Right cardiac atrium (tissue), 5 donors: ENCODE results near the gene TOGARAM2. TPM values are rescaled to one million over a fixed set of nuclear protein-coding genes. Genes with fewer than 3 reads are reported as not detected.
A peak's percentile ranks its signal among the peaks of the same experiment; 100 is the strongest.

Experiments
- ATAC-seq, 2 donors: fragments of 200-7000 bp; cut with Tn5 transposase; one replicate each; pipeline versions ENCODE4 v1.8.0 to v1.9.1; 2020; ENCODE audit warnings: moderate library complexity in 2 of 2, mild to moderate bottlenecking in 1 of 2
- DNase-seq, 3 donors: peaks; one replicate each; pipeline ENCODE4 v3.0.0-alpha.2; 2020
- H3K27ac ChIP-seq: one replicate; pipeline ENCODE4 v1.5.1; 2013; ENCODE audit warnings: mild to moderate bottlenecking, low read length, control low read depth, moderate library complexity
- H3K27me3 ChIP-seq: one replicate; pipeline ENCODE4 v1.6.1; 2013; ENCODE audit not compliant: control insufficient read depth, insufficient read depth
- H3K4me1 ChIP-seq: one replicate; pipeline ENCODE4 v1.6.1; 2013; ENCODE audit warnings: low read length; ENCODE audit not compliant: control insufficient read depth, insufficient read depth
- H3K4me3 ChIP-seq: one replicate; pipeline ENCODE4 v1.5.1; 2013; ENCODE audit warnings: low read length, control low read depth
- H3K9me3 ChIP-seq: one replicate; pipeline ENCODE4 v1.6.1; 2013; ENCODE audit warnings: low read length; ENCODE audit not compliant: control insufficient read depth
- WGBS: extraction: QIAGEN DNeasy Blood & Tissue Kit; methylation state at CpG from one replicate; pipeline ENCODE4 v1.1.7; 2013; 5-methylcytosine and 5-hydroxymethylcytosine counted together
- intact Hi-C, 4 donors: fragments of 100-400 bp; cut with DNase I; formaldehyde crosslinking; loops; one replicate each; pipeline versions ENCODE4 v1.11.0 to v1.14.0; 2022 to 2023
- polyA plus RNA-seq: library from polyadenylated mRNA; stranded (reverse); fragments of 200-250 nt; gene quantifications from one replicate; pipeline ENCODE4 v1.2.3, GENCODE V29; 2013
- total RNA-seq, 4 donors: library from RNA; stranded (reverse); fragmentation: NEBNext Ultra II Directional; extraction: Animal tissue kit (Norgen Biotek cat#: 25700); gene quantifications; one replicate each; pipeline ENCODE4 v1.2.1, GENCODE V29; 2021
- donor health status: healthy with polysubstance abuse.
- donor health status: DM: no; HTN: yes; CAD: no.
- donor health status: DM: no; HTN: no; CAD: no.
- donor health status: DM: no; HTN: yes; CAD: no; lungs with severe emphysema.
- donor health status: DM: yes; HTN: yes; CAD: no.

The TOGARAM2 gene
- total and polyA plus RNA-seq, 5 donors: 13.6 to 29.5 (median 24.0) TPM

- peaks cover 17% of the 10 kb centered on the region for H3K4me1 ChIP-seq
- peak; percentile 85 to 92 (median 87) for DNase-seq
- intact Hi-C loops: loop anchor here in 2 of 4 donors (5.0 to 10.0 kb wide), 2 partner anchors 44 to 103 kb away; partner anchors contain the start of gene CLIP4 (in 2 of the 2)
Observed at GRCh38 chr2:29011418-29012060, 30.4 kb downstream of the TOGARAM2 start.

GRCh38 chr2:29012211-29012681 is 31.1 kb downstream of the TOGARAM2 start:
- WGBS: 15% methylated on average over 9 of the region's 9 CpGs
- Histone ChIP-seq H3K4me3 (no peak overlapping the region), H3K27me3 (no peaks in the 10 kb centered on the region), H3K27ac (peak overlapping the region; percentile 93), H3K4me1 (peaks cover 19% of the 10 kb centered on the region), H3K9me3 (no peaks in the 10 kb centered on the region)
- ATAC-seq (peak; percentile 50 to 55), DNase-seq (peak; percentile 82 to 92 (median 88))
- intact Hi-C loops: loop anchor here in 2 of 4 donors (5.0 to 10.0 kb wide), 2 partner anchors 45 to 103 kb away; partner anchors contain the start of gene CLIP4 (in 2 of the 2)

More at GRCh38 chr2:29011418-29012060, 30.4 kb downstream of the TOGARAM2 start:
- H3K4me3 ChIP-seq: no peak overlapping the region
- H3K27me3 ChIP-seq: no peaks in the 10 kb centered on the region
- ATAC-seq: peak; percentile 54 to 59
- H3K9me3 ChIP-seq: no peaks in the 10 kb centered on the region
- H3K27ac ChIP-seq: peak overlapping the region; percentile 93
- 14% methylated on average over 19 of the region's 19 CpGs for WGBS

GRCh38 chr2:29013057-29013780 is 32.1 kb downstream of the TOGARAM2 start:
- Histone ChIP-seq H3K27ac (peak overlapping the region; percentile 97), H3K4me3 (no peak overlapping the region), H3K27me3 (no peaks in the 10 kb centered on the region), H3K9me3 (no peaks in the 10 kb centered on the region), H3K4me1 (peaks cover 23% of the 10 kb centered on the region)
- DNase-seq (peak in 1 of 3 donors; percentile 35), ATAC-seq (no peak)
- intact Hi-C loops: loop anchor here in 2 of 4 donors (5.0 to 10.0 kb wide), 2 partner anchors 46 to 102 kb away; partner anchors contain the start of gene CLIP4 (in 2 of the 2)
- WGBS: 74% methylated on average over 11 of the region's 11 CpGs

GRCh38 chr2:29014331-29014730 is 33.2 kb downstream of the TOGARAM2 start:
- Histone ChIP-seq H3K27me3 (no peaks in the 10 kb centered on the region), H3K4me1 (peaks cover 23% of the 10 kb centered on the region), H3K9me3 (no peaks in the 10 kb centered on the region), H3K27ac (peak overlapping the region; percentile 97), H3K4me3 (peak overlapping the region; percentile 27)
- DNase-seq: peak in 1 of 3 donors; percentile 51
- intact Hi-C loops: loop anchor here in 2 of 4 donors (5.0 to 10.0 kb wide), 2 partner anchors 47 to 100 kb away; partner anchors contain the start of gene CLIP4 (in 2 of the 2)
- ATAC-seq: no peak
- 55% methylated on average over 8 of the region's 8 CpGs for WGBS

GRCh38 chr2:29014811-29015421 is 33.8 kb downstream of the TOGARAM2 start:
- 43% methylated on average over 13 of the region's 13 CpGs for WGBS
- Histone ChIP-seq H3K4me1 (peaks cover 23% of the 10 kb centered on the region), H3K9me3 (no peaks in the 10 kb centered on the region), H3K27me3 (no peaks in the 10 kb centered on the region), H3K4me3 (peak overlapping the region; percentile 27), H3K27ac (peak overlapping the region; percentile 97)
- DNase-seq: peak; percentile 63 to 87 (median 82)
- intact Hi-C loops: loop anchor here in 2 of 4 donors (5.0 to 10.0 kb wide), 2 partner anchors 48 to 100 kb away; partner anchors contain the start of gene CLIP4 (in 2 of the 2)
- peak; percentile 41 to 52 for ATAC-seq

- ATAC-seq: peak; percentile 60 to 61
- Histone ChIP-seq H3K4me1 (peaks cover 22% of the 10 kb centered on the region), H3K27me3 (no peaks in the 10 kb centered on the region), H3K4me3 (peak overlapping the region; percentile 1), H3K27ac (peak overlapping the region; percentile 97), H3K9me3 (no peaks in the 10 kb centered on the region)
- intact Hi-C loops: loop anchor here in 2 of 4 donors (10.0 kb wide), 1 partner anchor 99 kb away; the partner anchor contains the start of gene CLIP4 (in 2 of the 2)
- 56% methylated on average over 17 of the region's 17 CpGs for WGBS
- DNase-seq: peak; percentile 62 to 85 (median 82)
Observed at GRCh38 chr2:29015701-29016470, 34.8 kb downstream of the TOGARAM2 start.

- H3K4me1 ChIP-seq: peaks cover 16% of the 10 kb centered on the region
- no peak overlapping the region for H3K4me3 ChIP-seq
- H3K27ac ChIP-seq: peak overlapping the region; percentile 97
- no peaks in the 10 kb centered on the region for H3K9me3 ChIP-seq
- no peaks in the 10 kb centered on the region for H3K27me3 ChIP-seq
- WGBS: 22% methylated on average over 5 of the region's 5 CpGs
- peak in 2 of 3 donors; percentile 43 to 63 for DNase-seq
- intact Hi-C loops: loop anchor here in 2 of 4 donors (10.0 kb wide), 1 partner anchor 98 kb away; the partner anchor contains the start of gene CLIP4 (in 2 of the 2)
- ATAC-seq: peak; percentile 8 to 30
Observed at GRCh38 chr2:29016504-29016903, 35.4 kb downstream of the TOGARAM2 start.

- DNase-seq (peak in 1 of 3 donors; percentile 40), ATAC-seq (no peak)
- H3K27ac ChIP-seq: no peak overlapping the region
- intact Hi-C loops: loop anchor here in 2 of 4 donors (10.0 kb wide), 1 partner anchor 97 kb away; the partner anchor contains the start of gene CLIP4 (in 2 of the 2)
- WGBS: 86% methylated on average over 19 of the region's 19 CpGs
- no peaks in the 10 kb centered on the region for H3K9me3 ChIP-seq
- peaks cover 12% of the 10 kb centered on the region for H3K4me1 ChIP-seq
- H3K27me3 ChIP-seq: no peaks in the 10 kb centered on the region
- no peak overlapping the region for H3K4me3 ChIP-seq
Observed at GRCh38 chr2:29017716-29018435, 36.8 kb downstream of the TOGARAM2 start.

- no peak overlapping the region for H3K4me3 ChIP-seq
- peaks cover 6% of the 10 kb centered on the region for H3K4me1 ChIP-seq
- H3K9me3 ChIP-seq: no peaks in the 10 kb centered on the region
- H3K27ac ChIP-seq: no peak overlapping the region
- intact Hi-C loops: no loop called here
- ATAC-seq: no peak
- H3K27me3 ChIP-seq: no peaks in the 10 kb centered on the region
- 92% methylated on average over 11 of the region's 11 CpGs for WGBS
- no peak for DNase-seq
Observed at GRCh38 chr2:29021886-29022285, 40.8 kb downstream of the TOGARAM2 start.
